HepG2 (cell line): ENCODE results near the gene ABHD6. TPM values are rescaled to one million over a fixed set of nuclear protein-coding genes. Genes with fewer than 3 reads are reported as not detected.
A peak's percentile ranks its signal among the peaks of the same experiment; 100 is the strongest.

Source experiments
- ASH2L ChIP-seq: fragments of 300-600, 200-600 bp; sonication (generic); IDR thresholded peaks from 2 replicates; pipeline ENCODE4 v1.7.0; 2017; ENCODE audit warnings: low read depth, mild to moderate bottlenecking, moderate library complexity, mixed read lengths, low read length; ENCODE audit not compliant: insufficient read length
- BRD4 ChIP-seq: sonication (generic); formaldehyde crosslinking; IDR thresholded peaks from 2 replicates; pipeline ENCODE4 v1.4.0; 2020; ENCODE audit warnings: missing genetic modification reagents
- DMAP1 ChIP-seq: IDR thresholded peaks from 2 replicates; pipeline ENCODE4 v1.6.1; 2016
- E2F2 ChIP-seq: sonication (generic); formaldehyde crosslinking; IDR thresholded peaks from 2 replicates; pipeline ENCODE4 v1.4.0; 2020; ENCODE audit warnings: missing genetic modification reagents, borderline replicate concordance
- LCORL ChIP-seq, 2 experiments: fragments of 450-650 bp in 1 of 2; sonication (generic) in 1 of 2; formaldehyde crosslinking in 1 of 2; IDR thresholded peaks; 2 replicates each; pipeline versions ENCODE4 v1.5.0 to v1.6.1; 2017 to 2020; ENCODE audit warnings: antibody characterized with exemption in 1 of 2, missing genetic modification reagents in 1 of 2
- MLXIP ChIP-seq: sonication (generic); formaldehyde crosslinking; IDR thresholded peaks from 2 replicates; pipeline ENCODE4 v1.9.0; 2021; ENCODE audit warnings: missing genetic modification reagents, borderline replicate concordance
- MYC ChIP-seq: sonication (generic); formaldehyde crosslinking; IDR thresholded peaks from 2 replicates; pipeline ENCODE4 v1.9.0; 2021; ENCODE audit warnings: missing genetic modification reagents, borderline replicate concordance
- NFE2L1 ChIP-seq: sonication (generic); formaldehyde crosslinking; IDR thresholded peaks from 2 replicates; pipeline ENCODE4 v1.4.0; 2020; ENCODE audit warnings: missing genetic modification reagents, mild to moderate bottlenecking, borderline replicate concordance
- NRL ChIP-seq: sonication (generic); formaldehyde crosslinking; IDR thresholded peaks from 2 replicates; pipeline ENCODE4 v1.5.0; 2020; ENCODE audit warnings: missing genetic modification reagents, mild to moderate bottlenecking, moderate library complexity, borderline replicate concordance
- TBL1XR1 ChIP-seq: fragments of 150-350 bp; IDR thresholded peaks from 2 replicates; pipeline ENCODE4 v1.6.1; 2014; ENCODE audit warnings: borderline replicate concordance, low read length; ENCODE audit not compliant: partially characterized antibody
- ZBTB49 ChIP-seq: sonication (generic); formaldehyde crosslinking; IDR thresholded peaks from 2 replicates; pipeline ENCODE4 v1.4.0; 2020; ENCODE audit warnings: missing genetic modification reagents, borderline replicate concordance
- ZFX ChIP-seq: sonication (generic); formaldehyde crosslinking; IDR thresholded peaks from 2 replicates; pipeline ENCODE4 v1.4.0; 2020; ENCODE audit warnings: mild to moderate bottlenecking, low read depth, missing genetic modification reagents, moderate library complexity
- ZNF142 ChIP-seq: sonication (generic); formaldehyde crosslinking; IDR thresholded peaks from 2 replicates; pipeline ENCODE4 v1.4.0; 2020; ENCODE audit warnings: missing genetic modification reagents
- ZNF207 ChIP-seq: fragments of 450-650 bp; IDR thresholded peaks from 2 replicates; pipeline ENCODE4 v1.6.1; 2016; ENCODE audit warnings: antibody characterized with exemption, borderline replicate concordance
- ZNF350 ChIP-seq: sonication (generic); formaldehyde crosslinking; IDR thresholded peaks from 2 replicates; pipeline ENCODE4 v1.4.0; 2020; ENCODE audit warnings: mild to moderate bottlenecking, low read depth, missing genetic modification reagents, borderline replicate concordance
- ZNF709 ChIP-seq: sonication (generic); formaldehyde crosslinking; IDR thresholded peaks from 2 replicates; pipeline ENCODE4 v1.5.0; 2020; ENCODE audit warnings: mild to moderate bottlenecking, missing genetic modification reagents
- polyA plus RNA-seq, 8 experiments: library from polyadenylated mRNA; depleted of rRNA in 3 of 8; stranded (reverse) in 7 of 8; unstranded in 1 of 8; fragments of >200 nt; fragmentation: Illumina TruSeq in 4 of 8; extraction: Trizol in 4 of 8; gene quantifications; 2 replicates each; pipeline versions ENCODE4 v1.2.1 to v1.2.3, GENCODE V29; 2011 to 2016; ENCODE audit warnings: low read depth in 4 of 8, missing spikeins in 1 of 8, mixed read lengths in 1 of 8; ENCODE audit not compliant: insufficient read depth in 1 of 8
- total RNA-seq, 5 experiments: library from RNA; depleted of rRNA; stranded (reverse); fragments of >200 nt; fragmentation: Illumina TruSeq; extraction: Trizol; gene quantifications; 2 replicates each; pipeline ENCODE4 v1.2.3, GENCODE V29; 2016; ENCODE audit warnings: low read depth in 1 of 5

Gene ABHD6
- total and polyA plus RNA-seq, 2 of the 13 experiments (the other 11 are each of a cell fraction or from before 2014, with no cell fraction given) = 9.0 to 17.2 TPM

- TF ChIP-seq ZNF350 (no peak), MYC (CRISPR knock-in tag) (peak; percentile 22; the same call in 1 of the 2 replicates), ZBTB49 (CRISPR knock-in tag) (no peak), E2F2 (CRISPR knock-in tag) (no peak), ZFX (CRISPR knock-in tag) (peak; percentile 25; the same call in 1 of the 2 replicates), ZNF709 (no peak), LCORL (IDR thresholded peaks at IDR 0.05) (no peak), LCORL (CRISPR knock-in tag; IDR thresholded peaks at IDR 0.05) (peak; percentile 71), ZNF207 (no peak), DMAP1 (no peak), NFE2L1 (CRISPR knock-in tag) (no peak), BRD4 (no peak), TBL1XR1 (peak; percentile 58), ASH2L (no peak), MLXIP (no peak), NRL (no peak), ZNF142 (no peak; the same call in 1 of the 2 replicates)
Measured at GRCh38 chr3:58191361-58191991, 46.1 kb upstream of the ABHD6 start (continued).
